Upper lobe of left lung (tissue), 4 donors: ENCODE data around the gene CLCNKA.
"Not testable (repeated sequence)": the region's sequence is repeated elsewhere in the genome, so short reads cannot be mapped to it uniquely, and the experiment has no call there.

Experiments
- EP300 ChIP-seq, 4 donors: sonication (generic); formaldehyde crosslinking; IDR thresholded peaks; one replicate each; pipeline ENCODE4 v1.5.1; 2017; ENCODE audit warnings: antibody characterized with exemption in 4 of 4, control low read depth in 2 of 4
- POLR2AphosphoS5 ChIP-seq, 2 donors: sonication (generic); formaldehyde crosslinking; IDR thresholded peaks; one replicate each; pipeline ENCODE4 v1.5.1; 2017; ENCODE audit warnings: antibody characterized with exemption in 2 of 2

- not testable (repeated sequence) for TF ChIP-seq EP300, POLR2AphosphoS5 (IDR thresholded peaks at IDR 0.05)
These were observed 36.7 kb downstream of the CLCNKA start for GRCh38 chr1:16058394-16059120.
